H9 (cell line): ENCODE data around the gene MAST4. TPM values are rescaled to one million over a fixed set of nuclear protein-coding genes. Genes with fewer than 3 reads are reported as not detected.

Source experiments
- DNase-seq: peaks from one replicate; pipeline ENCODE4 v3.0.0-alpha.2; 2017
- H2AFZ ChIP-seq: one replicate; pipeline ENCODE4 v1.6.1; 2013; ENCODE audit warnings: mild to moderate bottlenecking, low read length, control low read depth, moderate library complexity
- H2AK5ac ChIP-seq: 2 replicates; pipeline ENCODE4 v1.6.1; 2013; ENCODE audit warnings: low read length, control low read depth, mixed read lengths; ENCODE audit not compliant: insufficient read length
- H2BK120ac ChIP-seq: one replicate; pipeline ENCODE4 v1.6.1; 2013; ENCODE audit warnings: low read depth, mild to moderate bottlenecking, low read length, control low read depth, inconsistent platforms; ENCODE audit not compliant: poor library complexity, severe bottlenecking
- H2BK12ac ChIP-seq: 2 replicates; pipeline ENCODE4 v1.6.1; 2013; ENCODE audit warnings: low read length, control low read depth, mixed read lengths, low read depth; ENCODE audit not compliant: insufficient read length
- H2BK15ac ChIP-seq: 2 replicates; pipeline ENCODE4 v1.6.1; 2013; ENCODE audit warnings: low read depth, low read length, control low read depth
- H2BK20ac ChIP-seq: one replicate; pipeline ENCODE4 v1.6.1; 2013; ENCODE audit warnings: low read depth, mild to moderate bottlenecking, low read length, control low read depth, inconsistent platforms; ENCODE audit not compliant: poor library complexity, severe bottlenecking
- H2BK5ac ChIP-seq: 2 replicates; pipeline ENCODE4 v1.6.1; 2013; ENCODE audit warnings: low read length, control low read depth, mixed read lengths; ENCODE audit not compliant: insufficient read length
- H3K14ac ChIP-seq: 2 replicates; pipeline ENCODE4 v1.6.1; 2013; ENCODE audit warnings: low read length, control low read depth; ENCODE audit not compliant: insufficient read depth
- H3K18ac ChIP-seq: 2 replicates; pipeline ENCODE4 v1.6.1; 2013; ENCODE audit warnings: low read depth, mild to moderate bottlenecking, mixed read lengths, low read length, control low read depth; ENCODE audit not compliant: insufficient read length
- H3K23ac ChIP-seq: 2 replicates; pipeline ENCODE4 v1.6.1; 2013; ENCODE audit warnings: low read length, control low read depth, mixed read lengths, low read depth; ENCODE audit not compliant: insufficient read length
- H3K23me2 ChIP-seq: 2 replicates; pipeline ENCODE4 v1.6.1; 2013; ENCODE audit warnings: low read depth, mild to moderate bottlenecking, mixed read lengths, low read length, control low read depth; ENCODE audit not compliant: insufficient read length, poor library complexity, severe bottlenecking
- H3K27ac ChIP-seq: 2 replicates; pipeline ENCODE4 v1.5.1; 2013; ENCODE audit warnings: low read length, control low read depth, mixed read lengths, low read depth; ENCODE audit not compliant: insufficient read length
- H3K27me3 ChIP-seq: 2 replicates; pipeline ENCODE4 v1.6.1; 2013; ENCODE audit warnings: low read length, control low read depth, inconsistent platforms; ENCODE audit not compliant: insufficient read depth
- H3K4ac ChIP-seq: 2 replicates; pipeline ENCODE4 v1.6.1; 2013; ENCODE audit warnings: low read depth, mild to moderate bottlenecking, control low read depth, inconsistent platforms, low read length, moderate library complexity
- H3K4me1 ChIP-seq: 2 replicates; pipeline ENCODE4 v1.6.1; 2013; ENCODE audit warnings: low read length, control low read depth, inconsistent platforms; ENCODE audit not compliant: insufficient read depth
- H3K4me2 ChIP-seq: 2 replicates; pipeline ENCODE4 v1.6.1; 2013; ENCODE audit warnings: low read length, control low read depth, mixed read lengths; ENCODE audit not compliant: insufficient read length, insufficient read depth
- H3K56ac ChIP-seq: 2 replicates; pipeline ENCODE4 v1.6.1; 2013; ENCODE audit warnings: low read depth, mild to moderate bottlenecking, mixed read lengths, low read length, control low read depth; ENCODE audit not compliant: insufficient read length
- H3K79me1 ChIP-seq: 2 replicates; pipeline ENCODE4 v1.6.1; 2013; ENCODE audit warnings: low read depth, mild to moderate bottlenecking, moderate library complexity, low read length, control low read depth, inconsistent platforms; ENCODE audit not compliant: insufficient read depth, poor library complexity, severe bottlenecking
- H3K79me2 ChIP-seq: 2 replicates; pipeline ENCODE4 v1.6.1; 2013; ENCODE audit warnings: low read length, control low read depth, inconsistent platforms; ENCODE audit not compliant: insufficient read depth
- H3K9ac ChIP-seq: 2 replicates; pipeline ENCODE4 v1.6.1; 2013; ENCODE audit warnings: low read length, control low read depth, mixed read lengths; ENCODE audit not compliant: insufficient read length; ENCODE audit errors: extremely low read depth
- H3K9me3 ChIP-seq: one replicate; pipeline ENCODE4 v1.6.1; 2013; ENCODE audit warnings: low read depth, low read length, inconsistent platforms; ENCODE audit not compliant: control insufficient read depth
- H3T11ph ChIP-seq: one replicate; pipeline ENCODE4 v1.6.1; 2013; ENCODE audit warnings: mild to moderate bottlenecking, low read length, control low read depth, inconsistent platforms
- H4K20me1 ChIP-seq: one replicate; pipeline ENCODE4 v1.6.1; 2013; ENCODE audit not compliant: control insufficient read depth, insufficient read length, insufficient read depth
- H4K5ac ChIP-seq: 2 replicates; pipeline ENCODE4 v1.6.1; 2013; ENCODE audit warnings: low read depth, mild to moderate bottlenecking, mixed read lengths, low read length, control low read depth; ENCODE audit not compliant: insufficient read length
- H4K8ac ChIP-seq: replicated peaks from 2 replicates; pipeline ENCODE4 v1.6.1; 2013; ENCODE audit warnings: low read length, control low read depth, mixed read lengths, low read depth; ENCODE audit not compliant: insufficient read length
- H4K91ac ChIP-seq: 2 replicates; pipeline ENCODE4 v1.6.1; 2013; ENCODE audit warnings: low read depth, mild to moderate bottlenecking, moderate library complexity, mixed read lengths, low read length, control low read depth; ENCODE audit not compliant: insufficient read length
- H3K27ac Mint-ChIP-seq, 3 experiments: 2 replicates in 2 of 3; 3 replicates in 1 of 3; pipeline ENCODE4 v1.8.0; 2020 to 2021; ENCODE audit warnings: mixed read lengths in 3 of 3, mild to moderate bottlenecking in 1 of 3, moderate library complexity in 1 of 3
- H3K27me3 Mint-ChIP-seq: 2 replicates; pipeline ENCODE4 v1.8.0; 2021; ENCODE audit warnings: low read depth, mild to moderate bottlenecking, moderate library complexity, mixed read lengths
- H3K36me3 Mint-ChIP-seq, 3 experiments: 2 replicates in 2 of 3; 3 replicates in 1 of 3; pipeline ENCODE4 v1.8.0; 2020 to 2021; ENCODE audit warnings: low read depth in 3 of 3, mixed read lengths in 3 of 3; ENCODE audit not compliant: insufficient read depth in 1 of 3
- H3K4me1 Mint-ChIP-seq, 2 experiments: 2 replicates each; pipeline ENCODE4 v1.8.0; 2020; ENCODE audit warnings: mixed read lengths in 2 of 2
- H3K4me3 Mint-ChIP-seq, 2 experiments: 2 replicates in 1 of 2; 3 replicates in 1 of 2; pipeline ENCODE4 v1.8.0; 2020 to 2021; ENCODE audit warnings: mild to moderate bottlenecking in 2 of 2, mixed read lengths in 2 of 2, moderate library complexity in 1 of 2
- H3K9me3 Mint-ChIP-seq, 2 experiments: 2 replicates in 1 of 2; 3 replicates in 1 of 2; pipeline ENCODE4 v1.8.0; 2020; ENCODE audit warnings: mild to moderate bottlenecking in 2 of 2, mixed read lengths in 2 of 2, moderate library complexity in 1 of 2
- WGBS: extraction: QIAGEN DNeasy Blood & Tissue Kit; methylation state at CpG from one replicate; pipeline ENCODE4 v1.1.7; 2013; ENCODE audit warnings: missing lambda C conversion rate, low lambda C conversion rate, mixed read lengths; ENCODE audit not compliant: insufficient read length; ENCODE audit errors: extremely low coverage; 5-methylcytosine and 5-hydroxymethylcytosine counted together
- total RNA-seq: library from RNA; stranded (reverse); gene quantifications from 2 replicates; pipeline ENCODE4 v1.2.1, GENCODE V29; 2021
- TF ChIP-seq, protein P1 (sequence below): fragments of 200-600 bp; sonication (generic); conservative IDR thresholded peaks from 3 replicates; pipeline ENCODE4 v1.8.0; 2021; ENCODE audit warnings: antibody characterized with exemption, mild to moderate bottlenecking

The MAST4 gene
- total RNA-seq, 1 experiment from 2014 or later: 3.7 TPM

DNA sequence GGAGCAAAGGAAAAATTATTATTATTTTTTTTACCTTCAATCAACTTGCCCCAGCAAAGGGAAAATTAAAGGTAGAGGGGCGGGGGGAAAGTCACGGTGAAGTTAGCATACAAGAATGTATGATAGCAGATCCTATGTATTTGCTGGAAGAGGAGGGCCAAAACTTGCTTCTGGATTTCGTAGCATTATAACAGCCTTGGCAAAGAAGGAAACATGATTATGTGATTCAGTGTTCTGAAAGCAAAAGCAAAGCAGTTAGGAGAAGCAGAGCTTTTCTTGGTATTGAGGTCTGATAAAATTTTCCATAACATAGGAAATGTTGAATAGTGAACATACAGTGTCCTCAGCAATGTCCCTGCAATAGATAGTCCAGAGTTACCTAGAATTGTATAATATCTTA, 32.4 kb downstream of the MAST4 start:
- WGBS: no CpG with 5 or more reads among the region's 3 CpGs
- Mint-ChIP-seq H3K4me3 (no peak overlapping the region), H3K9me3 (no peaks in the 10 kb centered on the region; a peak in 1 of 5 replicates), H3K27me3 (no peaks in the 10 kb centered on the region; the same call in 1 of the 2 replicates), H3K4me1 (peaks cover under 1 to 3% of the 10 kb centered on the region in 2 experiments; a peak in 3 of 4 replicates), H3K27ac (no peak overlapping the region), H3K36me3 (no peaks in the 10 kb centered on the region)
- no peaks in the 10 kb centered on the region for H3K79me1 ChIP-seq
- TF ChIP-seq, protein P1, sequence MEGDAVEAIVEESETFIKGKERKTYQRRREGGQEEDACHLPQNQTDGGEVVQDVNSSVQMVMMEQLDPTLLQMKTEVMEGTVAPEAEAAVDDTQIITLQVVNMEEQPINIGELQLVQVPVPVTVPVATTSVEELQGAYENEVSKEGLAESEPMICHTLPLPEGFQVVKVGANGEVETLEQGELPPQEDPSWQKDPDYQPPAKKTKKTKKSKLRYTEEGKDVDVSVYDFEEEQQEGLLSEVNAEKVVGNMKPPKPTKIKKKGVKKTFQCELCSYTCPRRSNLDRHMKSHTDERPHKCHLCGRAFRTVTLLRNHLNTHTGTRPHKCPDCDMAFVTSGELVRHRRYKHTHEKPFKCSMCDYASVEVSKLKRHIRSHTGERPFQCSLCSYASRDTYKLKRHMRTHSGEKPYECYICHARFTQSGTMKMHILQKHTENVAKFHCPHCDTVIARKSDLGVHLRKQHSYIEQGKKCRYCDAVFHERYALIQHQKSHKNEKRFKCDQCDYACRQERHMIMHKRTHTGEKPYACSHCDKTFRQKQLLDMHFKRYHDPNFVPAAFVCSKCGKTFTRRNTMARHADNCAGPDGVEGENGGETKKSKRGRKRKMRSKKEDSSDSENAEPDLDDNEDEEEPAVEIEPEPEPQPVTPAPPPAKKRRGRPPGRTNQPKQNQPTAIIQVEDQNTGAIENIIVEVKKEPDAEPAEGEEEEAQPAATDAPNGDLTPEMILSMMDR: no peak
- no peaks in the 10 kb centered on the region for H3K79me2 ChIP-seq
- no peak overlapping the region for H4K5ac ChIP-seq
- H3K23ac ChIP-seq: no peak overlapping the region
- H3T11ph ChIP-seq: no peak overlapping the region
- H3K23me2 ChIP-seq: no peaks in the 10 kb centered on the region
- no peak overlapping the region for H3K18ac ChIP-seq
- no peak overlapping the region for H2BK12ac ChIP-seq
- no peak overlapping the region for H3K14ac ChIP-seq
- H3K4me2 ChIP-seq: no peak overlapping the region
- no peak overlapping the region for H4K8ac ChIP-seq
- no peak overlapping the region for H2BK15ac ChIP-seq
- H2BK120ac ChIP-seq: no peak overlapping the region
- H3K9me3 ChIP-seq: no peaks in the 10 kb centered on the region
- H4K20me1 ChIP-seq: no peaks in the 10 kb centered on the region
- H3K4ac ChIP-seq: no peak overlapping the region
- H4K91ac ChIP-seq: no peak overlapping the region
- DNase-seq: no peak
- H3K56ac ChIP-seq: no peak overlapping the region
- H2BK5ac ChIP-seq: no peak overlapping the region
- H3K4me1 ChIP-seq: no peaks in the 10 kb centered on the region; the same call in 1 of the 2 replicates
- no peak overlapping the region for H2AFZ ChIP-seq
- no peak overlapping the region for H3K27ac ChIP-seq
- H2AK5ac ChIP-seq: no peak overlapping the region
- no peaks in the 10 kb centered on the region for H3K27me3 ChIP-seq
- H2BK20ac ChIP-seq: no peak overlapping the region
- no peak overlapping the region for H3K9ac ChIP-seq
